ENCODE measurements around the gene CCR2.
"Not testable (repeated sequence)": the region's sequence is repeated elsewhere in the genome, so short reads cannot be mapped to it uniquely, and the experiment has no call there.

The CCR2 gene

DNA sequence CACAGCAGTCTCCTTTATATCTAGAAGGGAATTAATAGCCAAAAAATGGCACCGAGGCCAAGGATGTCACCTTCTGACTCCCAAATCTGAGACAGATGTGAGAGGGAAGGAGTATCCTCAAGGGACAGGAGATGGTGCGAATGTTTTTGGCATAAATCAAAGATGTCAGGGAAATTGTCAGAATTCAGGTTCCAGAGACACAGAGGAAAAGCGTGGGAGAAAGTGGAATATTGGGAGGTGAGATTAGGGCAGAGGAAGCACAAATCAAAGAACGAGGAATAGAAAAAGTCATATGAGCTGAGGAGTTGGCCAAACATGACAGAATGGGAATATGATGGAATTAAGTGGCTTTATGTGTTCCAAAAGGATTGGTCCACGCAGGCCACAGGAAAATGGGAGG, 46.9 kb downstream of the CCR2 start:
- no peak for DNase-seq (ENCODE audit: low read depth in 2 of 3, low spot score in 1 of 3)

GRCh38 chr3:46401579-46401978, 47.7 kb downstream of the CCR2 start:
- no peak for DNase-seq (ENCODE audit: low read depth in 2 of 3, low spot score in 1 of 3)

- DNase-seq (ENCODE audit: low read depth in 2 of 3, low spot score in 1 of 3) = not testable (repeated sequence)
Observed at GRCh38 chr3:46402902-46403301, 49.0 kb downstream of the CCR2 start.

GRCh38 chr3:46405301-46406019, 51.5 kb downstream of the CCR2 start:
- no peak for DNase-seq (ENCODE audit: low read depth in 2 of 3, low spot score in 1 of 3)

DNA sequence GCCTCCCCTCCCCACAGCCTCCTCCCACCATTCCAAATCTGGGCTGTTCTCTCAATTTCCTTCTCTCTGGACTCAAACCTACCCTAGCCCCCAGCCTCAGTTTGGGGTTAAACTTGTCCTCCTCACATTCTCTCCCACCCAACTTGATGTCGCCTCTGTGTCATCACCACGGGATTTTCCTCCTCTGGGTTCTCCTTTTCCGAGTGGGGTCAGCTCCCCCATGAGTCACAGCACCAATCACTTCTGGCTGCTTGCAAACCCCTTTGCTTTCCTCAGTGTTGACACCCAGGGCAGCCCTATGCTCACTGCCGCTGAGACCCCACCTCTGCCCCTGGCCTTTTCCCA, 52.5 kb downstream of the CCR2 start:
- no peak for DNase-seq (ENCODE audit: low read depth in 2 of 3, low spot score in 1 of 3)

DNA sequence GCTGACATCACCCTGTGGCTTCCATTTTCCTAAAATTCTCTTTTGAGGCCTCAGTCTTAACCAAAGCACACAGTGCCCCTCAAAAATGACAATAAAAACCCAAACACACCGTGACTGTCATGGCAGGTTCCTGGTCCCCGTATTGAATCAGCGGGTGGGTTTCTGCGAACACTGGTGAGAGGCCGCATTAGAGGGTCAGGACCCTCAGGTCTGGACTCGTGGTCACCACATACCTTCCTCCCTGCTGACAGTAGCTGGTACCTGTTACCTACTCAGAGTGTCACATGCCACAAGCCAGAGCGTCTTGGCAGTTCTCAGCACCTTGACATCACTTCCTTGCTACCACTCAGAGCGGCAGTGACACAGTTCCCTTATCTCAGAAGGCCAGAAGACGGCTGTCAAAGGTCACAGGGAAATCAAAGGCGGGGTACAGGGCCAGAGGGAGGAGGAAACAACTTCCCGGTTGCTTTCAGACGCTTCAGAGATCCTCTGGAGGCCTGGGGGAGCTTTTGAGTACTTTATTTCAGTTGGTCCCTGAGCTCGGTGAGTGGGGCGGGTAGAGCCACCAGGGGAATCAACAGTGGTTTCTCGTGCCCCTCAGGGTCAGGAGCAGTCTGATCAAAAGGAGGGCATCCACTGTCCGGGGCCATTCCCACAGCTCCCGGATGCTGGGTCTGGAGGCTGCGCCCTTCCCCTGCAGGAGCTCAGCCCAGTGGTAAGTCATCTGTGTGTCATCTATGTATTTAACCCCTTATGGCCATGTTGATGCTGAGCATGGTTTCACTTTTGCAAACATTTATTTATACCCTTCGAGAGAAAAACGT, 53.1 kb downstream of the CCR2 start, which contains the start of the genes CCR5AS and CCRL2:
Gene CCR5AS (minus strand): TSS at position 279 of the 824 bp plus-strand sequence.
Gene CCRL2 (plus strand): TSS at position 472 of the 824 bp plus-strand sequence. CDS start 821 bp downstream, outside the sequence.
- DNase-seq (ENCODE audit: low read depth in 2 of 3, low spot score in 1 of 3) = peak; percentile 5 to 25 (median 6)

- no peak for DNase-seq (ENCODE audit: low read depth in 2 of 3, low spot score in 1 of 3)
Observed at GRCh38 chr3:46407970-46408369, 54.1 kb downstream of the CCR2 start.

- DNase-seq (ENCODE audit: low read depth in 2 of 3, low spot score in 1 of 3) = no peak
Observed at GRCh38 chr3:46408853-46409252, 54.9 kb downstream of the CCR2 start.

DNA sequence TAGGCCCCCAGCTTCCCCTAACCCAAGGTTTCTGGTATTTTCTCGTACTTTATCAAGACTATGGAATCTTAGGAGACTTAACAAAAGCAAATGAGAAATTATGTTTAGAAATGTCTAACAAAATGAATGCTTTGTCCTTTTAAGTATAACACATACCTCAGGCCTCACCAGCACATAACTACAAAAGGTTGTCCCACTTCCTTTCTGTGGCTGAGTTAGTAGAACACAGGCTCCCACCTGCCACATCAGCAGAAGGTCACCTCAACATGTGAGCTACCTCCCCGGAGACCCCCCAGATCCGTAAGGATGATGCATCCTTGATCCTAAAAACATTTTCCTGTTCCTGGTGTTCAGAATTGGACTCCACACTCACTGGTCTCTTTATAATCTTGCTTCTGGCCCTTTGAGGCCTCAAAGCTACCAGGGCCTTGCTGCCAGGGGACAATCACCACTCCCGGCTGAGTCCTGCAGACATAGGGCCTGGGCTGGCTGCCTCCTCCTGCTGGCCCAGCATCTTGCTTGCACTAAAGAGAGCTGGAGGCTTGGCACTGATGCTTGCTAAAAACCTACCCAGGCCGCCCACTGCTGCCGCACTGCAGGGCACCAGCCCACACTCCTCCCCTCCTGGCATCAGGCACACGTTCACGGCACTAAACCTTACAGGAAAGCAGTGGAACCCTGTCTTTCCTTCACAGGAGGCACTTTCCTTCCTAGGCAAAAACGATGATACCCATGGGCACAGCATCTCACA, 56.0 kb downstream of the CCR2 start:
- no peak for DNase-seq (ENCODE audit: low read depth in 2 of 3, low spot score in 1 of 3)

All from stimulated activated CD4-positive, alpha-beta T cell treated with anti-CD3 and anti-CD28 coated beads, Interleukin-12 subunit alpha, Interleukin-12 subunit beta, amount 100 ng/mL, for 48 hours (primary cell).